Transverse colon (tissue), 4 donors: ENCODE data around the gene MSI2. TPM values are rescaled to one million over a fixed set of nuclear protein-coding genes. Genes with fewer than 3 reads are reported as not detected.

Source experiments
- DNase-seq: peaks from one replicate; pipeline ENCODE4 v3.0.0-alpha.2; 2019
- H3K27ac ChIP-seq, 4 donors: fragments of 200-600 bp; sonication (generic); 2 replicates each; pipeline ENCODE4 v1.5.1; 2016 to 2018; ENCODE audit warnings: inconsistent platforms in 4 of 4
- H3K27me3 ChIP-seq: fragments of 200-600 bp; sonication (generic); 2 replicates; pipeline ENCODE4 v1.5.1; 2017; ENCODE audit warnings: inconsistent platforms
- H3K36me3 ChIP-seq, 4 donors: fragments of 200-600 bp; sonication (generic); 2 replicates each; pipeline ENCODE4 v1.5.1; 2017 to 2019; ENCODE audit warnings: inconsistent platforms in 4 of 4
- H3K4me1 ChIP-seq, 4 donors: fragments of 200-600 bp; sonication (generic); 2 replicates each; pipeline ENCODE4 v1.5.1; 2017 to 2020; ENCODE audit warnings: inconsistent platforms in 4 of 4
- H3K4me3 ChIP-seq, 4 donors: fragments of 200-600 bp; sonication (generic); 1 replicate in 1 of 4; 2 replicates in 3 of 4; pipeline versions ENCODE4 v1.5.1 to v1.6.1; 2017 to 2019; ENCODE audit warnings: inconsistent platforms in 4 of 4
- H3K9me3 ChIP-seq, 2 donors: fragments of 200-600 bp; sonication (generic); 2 replicates each; pipeline ENCODE4 v1.5.1; 2017 to 2019; ENCODE audit warnings: inconsistent platforms in 2 of 2
- EP300 ChIP-seq: sonication (generic); formaldehyde crosslinking; IDR thresholded peaks from one replicate; pipeline ENCODE4 v1.6.1; 2017; ENCODE audit warnings: antibody characterized with exemption, low read depth
- POLR2A ChIP-seq: fragments of 450-650 bp; IDR thresholded peaks from one replicate; pipeline ENCODE4 v1.6.1; 2016; ENCODE audit warnings: antibody characterized with exemption, mild to moderate bottlenecking, moderate library complexity
- POLR2AphosphoS5 ChIP-seq, 3 donors: sonication (generic); formaldehyde crosslinking; IDR thresholded peaks; one replicate each; pipeline ENCODE4 v1.6.1; 2016; ENCODE audit warnings: antibody characterized with exemption in 3 of 3
- WGBS, 2 donors: methylation state at CpG; one replicate each; pipeline ENCODE4 v1.1.5; 2018; ENCODE audit warnings: low coverage in 1 of 2; 5-methylcytosine and 5-hydroxymethylcytosine counted together
- in situ Hi-C, 4 donors: fragments of 200-750 bp; cut with MboI; loops; one replicate each; pipeline versions ENCODE4 v1.15.0 to v1.15.1; 2017; ENCODE audit warnings: low sequenced_read_pairs in 3 of 4, low pct_ligation_motif_present in 1 of 4, low pct_unique_long_range_greater_than_20kb in 1 of 4
- intact Hi-C: fragments of 100-400 bp; cut with DNase I; formaldehyde crosslinking; loops from one replicate; pipeline ENCODE4 v1.15.1; 2023; ENCODE audit warnings: low total_unique reads
- total RNA-seq, 4 donors: library from RNA; depleted of rRNA; stranded (reverse); fragments of >200 nt; gene quantifications; one replicate each; pipeline ENCODE4 v1.1.0, GENCODE V29; 2016
- TF ChIP-seq, protein P1 (sequence below), 5 experiments: fragments of 200-600 bp in 3 of 5; fragments of 450-650 bp in 2 of 5; sonication (generic) in 3 of 5; IDR thresholded peaks; 1 replicate in 2 of 5; 2 replicates in 3 of 5; pipeline ENCODE4 v1.5.1; 2016 to 2017; ENCODE audit warnings: antibody characterized with exemption in 5 of 5, inconsistent platforms in 3 of 5, mild to moderate bottlenecking in 2 of 5, moderate library complexity in 1 of 5

The MSI2 gene
- total RNA-seq, 4 donors from 2014 or later = 20.6 to 36.0 (median 29.3) TPM

DNA sequence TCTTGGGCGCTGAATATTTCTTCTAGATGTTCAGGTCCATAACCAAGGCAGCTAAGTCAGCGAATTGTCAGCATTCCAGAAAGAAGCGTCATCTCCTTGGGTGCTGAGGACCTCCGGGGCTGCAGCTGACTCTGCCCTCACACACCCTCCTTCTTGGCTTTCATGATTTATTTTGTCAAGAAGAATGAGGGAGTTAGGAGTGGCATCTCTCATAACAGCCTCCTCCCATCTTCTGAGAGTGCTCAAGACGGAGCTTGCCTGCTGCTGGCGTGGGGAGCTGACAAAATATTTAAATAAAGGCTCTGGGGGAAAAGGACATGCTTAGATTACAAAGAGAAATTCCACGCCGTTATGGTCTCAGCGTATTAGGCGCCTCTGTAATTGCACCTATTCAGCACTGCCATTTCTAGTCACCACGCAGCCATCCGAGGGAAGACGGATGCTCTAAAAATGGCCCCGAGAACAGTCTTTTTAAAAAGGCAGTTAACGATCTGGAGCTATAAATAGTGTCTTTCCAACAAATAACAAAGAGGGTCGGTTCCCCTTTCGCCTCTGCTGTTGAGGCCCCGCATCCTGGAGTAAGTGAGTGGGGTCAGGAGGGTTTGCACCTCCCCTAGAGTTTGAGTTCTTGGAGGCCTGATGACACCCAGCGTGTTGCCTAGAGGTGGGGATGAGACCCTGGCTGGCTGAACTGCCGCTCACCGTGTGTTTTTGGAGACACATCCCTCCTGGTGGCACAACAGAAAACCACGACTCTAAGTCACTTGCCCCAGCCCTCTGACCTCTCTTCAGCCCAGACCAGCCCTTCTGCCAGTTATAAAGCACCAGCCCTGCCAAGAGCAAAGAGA lies 301.7 kb downstream of the MSI2 start:
- DNase-seq = no peak
- no peak overlapping the region for H3K27ac ChIP-seq
- TF ChIP-seq EP300 (no peak), POLR2AphosphoS5 (IDR thresholded peaks at IDR 0.05) (no peak), POLR2A (no peak)
- TF ChIP-seq, protein P1, sequence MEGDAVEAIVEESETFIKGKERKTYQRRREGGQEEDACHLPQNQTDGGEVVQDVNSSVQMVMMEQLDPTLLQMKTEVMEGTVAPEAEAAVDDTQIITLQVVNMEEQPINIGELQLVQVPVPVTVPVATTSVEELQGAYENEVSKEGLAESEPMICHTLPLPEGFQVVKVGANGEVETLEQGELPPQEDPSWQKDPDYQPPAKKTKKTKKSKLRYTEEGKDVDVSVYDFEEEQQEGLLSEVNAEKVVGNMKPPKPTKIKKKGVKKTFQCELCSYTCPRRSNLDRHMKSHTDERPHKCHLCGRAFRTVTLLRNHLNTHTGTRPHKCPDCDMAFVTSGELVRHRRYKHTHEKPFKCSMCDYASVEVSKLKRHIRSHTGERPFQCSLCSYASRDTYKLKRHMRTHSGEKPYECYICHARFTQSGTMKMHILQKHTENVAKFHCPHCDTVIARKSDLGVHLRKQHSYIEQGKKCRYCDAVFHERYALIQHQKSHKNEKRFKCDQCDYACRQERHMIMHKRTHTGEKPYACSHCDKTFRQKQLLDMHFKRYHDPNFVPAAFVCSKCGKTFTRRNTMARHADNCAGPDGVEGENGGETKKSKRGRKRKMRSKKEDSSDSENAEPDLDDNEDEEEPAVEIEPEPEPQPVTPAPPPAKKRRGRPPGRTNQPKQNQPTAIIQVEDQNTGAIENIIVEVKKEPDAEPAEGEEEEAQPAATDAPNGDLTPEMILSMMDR (IDR thresholded peaks at IDR 0.05) = no peak

DNA sequence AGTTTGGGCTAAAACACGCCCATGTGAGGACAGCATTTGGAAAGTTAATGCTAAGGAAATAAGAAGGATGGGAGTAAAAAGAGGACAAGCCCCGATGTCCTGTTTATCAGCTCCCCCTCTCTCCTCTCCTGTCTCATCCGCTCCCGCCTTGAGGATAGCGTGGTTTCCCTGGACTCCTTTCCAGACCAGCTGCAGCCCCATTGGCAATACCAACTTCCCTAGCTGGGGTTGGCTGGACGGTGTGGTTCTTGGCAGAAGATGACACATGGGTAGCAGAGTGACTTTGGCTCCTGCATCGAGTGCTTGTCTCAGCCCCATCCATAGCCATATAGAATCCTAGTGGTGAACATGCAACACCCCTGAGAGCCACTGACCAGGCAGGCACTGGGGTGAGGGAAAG lies 302.9 kb downstream of the MSI2 start:
- H3K36me3 ChIP-seq = no peaks in the 10 kb centered on the region
- DNase-seq = no peak
- peaks cover 0 to 11% (median 2%) of the 10 kb centered on the region in 4 donors for H3K4me1 ChIP-seq
- H3K4me3 ChIP-seq = no peak overlapping the region
- H3K27ac ChIP-seq = no peak overlapping the region
- H3K27me3 ChIP-seq = no peaks in the 10 kb centered on the region
- no peaks in the 10 kb centered on the region for H3K9me3 ChIP-seq
- intact Hi-C loops (no loop called here), in situ Hi-C loops (no loop called here)
- 92% methylated on average over 7 of the region's 7 CpGs; no CpG with 5 or more reads in 1 of the 2 donors for WGBS, 2 donors
- TF ChIP-seq POLR2A = no peak
- TF ChIP-seq EP300 = no peak
- TF ChIP-seq, protein P1 (IDR thresholded peaks at IDR 0.05) = no peak
- no peak for TF ChIP-seq POLR2AphosphoS5 (IDR thresholded peaks at IDR 0.05)

More for the DNA sequence above, 301.7 kb downstream of the MSI2 start:
- WGBS, 2 donors = 44 to 72% methylated on average over 3 to 22 of the region's 22 CpGs
- in situ Hi-C loops = no loop called here
- no peaks in the 10 kb centered on the region for H3K36me3 ChIP-seq
- H3K27me3 ChIP-seq = no peaks in the 10 kb centered on the region
- H3K9me3 ChIP-seq = no peaks in the 10 kb centered on the region
- H3K4me3 ChIP-seq = no peak overlapping the region
- peaks cover 0 to 15% (median 7%) of the 10 kb centered on the region in 4 donors for H3K4me1 ChIP-seq
- intact Hi-C loops = no loop called here

- 90% methylated on average over 2 to 13 of the region's 14 CpGs for WGBS, 2 donors
- no peak for DNase-seq
Observed at GRCh38 chr17:57559634-57560318, 303.5 kb downstream of the MSI2 start.

DNA sequence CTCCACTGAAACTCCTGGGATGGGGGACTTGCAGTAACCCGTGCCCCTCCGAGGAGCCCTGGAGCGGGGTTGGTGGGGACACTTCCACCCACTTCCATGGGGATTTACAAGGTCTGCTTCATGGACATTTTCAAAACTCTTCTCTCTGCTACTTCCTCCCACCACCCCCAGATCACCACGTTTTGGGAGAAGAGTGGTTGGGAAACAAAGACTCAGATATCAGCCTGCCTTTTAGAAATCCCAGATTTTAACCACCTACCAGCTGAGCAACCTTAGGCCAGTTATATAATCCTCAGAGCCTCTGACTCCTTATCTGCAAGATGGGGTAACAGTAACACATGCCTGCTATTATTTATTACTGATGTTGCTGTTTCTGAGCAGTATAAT lies 304.0 kb downstream of the MSI2 start:
- peaks cover 0 to 8% (median 2%) of the 10 kb centered on the region in 4 donors for H3K4me1 ChIP-seq
- WGBS, 2 donors = 93% methylated on average over 4 of the region's 4 CpGs; no CpG with 5 or more reads in 1 of the 2 donors
- TF ChIP-seq EP300 = no peak
- TF ChIP-seq, protein P1 (IDR thresholded peaks at IDR 0.05) = no peak
- no peak for TF ChIP-seq POLR2A
- TF ChIP-seq POLR2AphosphoS5 (IDR thresholded peaks at IDR 0.05) = no peak
- DNase-seq = no peak
- intact Hi-C loops (no loop called here), in situ Hi-C loops (no loop called here)
- H3K36me3 ChIP-seq = no peaks in the 10 kb centered on the region
- no peak overlapping the region for H3K27ac ChIP-seq
- no peaks in the 10 kb centered on the region for H3K9me3 ChIP-seq
- no peaks in the 10 kb centered on the region for H3K27me3 ChIP-seq
- no peak overlapping the region for H3K4me3 ChIP-seq

More at GRCh38 chr17:57559634-57560318, 303.5 kb downstream of the MSI2 start:
- intact Hi-C loops (no loop called here), in situ Hi-C loops (no loop called here)
- TF ChIP-seq POLR2AphosphoS5 (IDR thresholded peaks at IDR 0.05) (no peak), POLR2A (no peak), EP300 (no peak)
- TF ChIP-seq, protein P1 (IDR thresholded peaks at IDR 0.05) = no peak
- Histone ChIP-seq H3K9me3 (no peaks in the 10 kb centered on the region), H3K27me3 (no peaks in the 10 kb centered on the region), H3K27ac (no peak overlapping the region), H3K36me3 (no peaks in the 10 kb centered on the region), H3K4me1 (peaks cover 0 to 8% (median 2%) of the 10 kb centered on the region in 4 donors), H3K4me3 (no peak overlapping the region)
